OCI-LY7 (cell line): ENCODE results near the gene TOLLIP. TPM values are rescaled to one million over a fixed set of nuclear protein-coding genes. Genes with fewer than 3 reads are reported as not detected.
"Not testable (repeated sequence)": the region's sequence is repeated elsewhere in the genome, so short reads cannot be mapped to it uniquely, and the experiment has no call there.

Source experiments
- BruUV-seq: library from RNA; stranded (reverse); fragments of 400-500 nt; replicated peaks from 2 replicates; lab custom pipeline; 2021; lab: Mats Ljungman, UMichigan
- CTCF ChIA-PET: fragments of 300-600 bp; sonication (Branson Sonifier 250); formaldehyde crosslinking; loops from one replicate; lab custom pipeline; 2022; ENCODE audit warnings: antibody characterized with exemption; ENCODE audit not compliant: unreplicated experiment; lab: Charles Lee
- POLR2A ChIA-PET: fragments of 300-600 bp; sonication (Branson Sonifier 250); formaldehyde crosslinking; loops from one replicate; lab custom pipeline; 2022; ENCODE audit warnings: antibody characterized with exemption; lab: Charles Lee
- DNase-seq: peaks from one replicate; pipeline ENCODE4 v3.0.0-alpha.2; 2015; ENCODE audit warnings: low spot score
- H2AFZ ChIP-seq: fragments of 200-600 bp; sonication (generic), shearing (Covaris generic); 2 replicates; pipeline ENCODE4 v1.6.1; 2014; ENCODE audit warnings: mild to moderate bottlenecking, antibody characterized with exemption, low read length, moderate library complexity
- H3K27ac ChIP-seq: fragments of 200-600 bp; sonication (generic); 2 replicates; pipeline ENCODE4 v1.5.1; 2014; ENCODE audit warnings: mixed run types, low read depth, mild to moderate bottlenecking, moderate library complexity, low read length, inconsistent platforms; ENCODE audit not compliant: poor library complexity, severe bottlenecking
- H3K36me3 ChIP-seq: fragments of 200-600 bp; sonication (generic); 2 replicates; pipeline ENCODE4 v1.6.1; 2014; ENCODE audit warnings: mild to moderate bottlenecking, antibody characterized with exemption, low read length, moderate library complexity, mixed read lengths; ENCODE audit not compliant: insufficient read depth
- H3K4me1 ChIP-seq: fragments of 200-600 bp; sonication (generic); 2 replicates; pipeline ENCODE4 v1.5.1; 2014; ENCODE audit warnings: mild to moderate bottlenecking, low read length; ENCODE audit not compliant: insufficient read depth, poor library complexity, severe bottlenecking
- H3K4me2 ChIP-seq: fragments of 200-600 bp; sonication (generic); 2 replicates; pipeline ENCODE4 v1.6.1; 2014; ENCODE audit warnings: mild to moderate bottlenecking, low read length
- H3K4me3 ChIP-seq: fragments of 200-600 bp; sonication (generic); 2 replicates; pipeline ENCODE4 v1.5.1; 2014; ENCODE audit warnings: mild to moderate bottlenecking, low read depth, low read length; ENCODE audit not compliant: poor library complexity, severe bottlenecking
- H3K79me2 ChIP-seq: fragments of 200-600 bp; sonication (generic); 2 replicates; pipeline ENCODE4 v1.6.1; 2016; ENCODE audit warnings: low read depth, mild to moderate bottlenecking, low read length, moderate library complexity, mixed read lengths; ENCODE audit not compliant: insufficient read depth
- H3K9me2 ChIP-seq: fragments of 200-600 bp; sonication (generic); 2 replicates; pipeline ENCODE4 v1.6.1; 2016; ENCODE audit warnings: mild to moderate bottlenecking, low read length, mixed read lengths; ENCODE audit not compliant: insufficient read depth
- H3K9me3 ChIP-seq: fragments of 200-600 bp; sonication (generic); 2 replicates; pipeline ENCODE4 v1.6.1; 2014; ENCODE audit warnings: mild to moderate bottlenecking, mixed run types, low read length, mixed read lengths
- H4K20me1 ChIP-seq: fragments of 200-600 bp; sonication (generic); 2 replicates; pipeline ENCODE4 v1.6.1; 2014; ENCODE audit warnings: mild to moderate bottlenecking, antibody characterized with exemption, low read length, moderate library complexity, mixed read lengths; ENCODE audit not compliant: insufficient read depth
- CTCF ChIP-seq: fragments of 200-600 bp; sonication (generic); conservative IDR thresholded peaks from 2 replicates; pipeline ENCODE4 v1.5.1; 2014; ENCODE audit warnings: mild to moderate bottlenecking, antibody characterized with exemption, low read length, moderate library complexity, mixed read lengths
- EZH2phosphoT487 ChIP-seq: fragments of 200-600 bp; sonication (generic); IDR thresholded peaks from 2 replicates; pipeline ENCODE4 v1.6.1; 2018; ENCODE audit warnings: low read depth, borderline replicate concordance, mild to moderate bottlenecking, mixed run types, antibody characterized with exemption, low read length, moderate library complexity, mixed read lengths
- intact Hi-C: fragments of 100-400 bp; cut with micrococcal nuclease; formaldehyde crosslinking; loops from one replicate; pipeline ENCODE4 v1.10.0; 2022; ENCODE audit not compliant: unreplicated experiment
- total RNA-seq, 2 experiments: library from RNA; depleted of rRNA in 1 of 2; stranded (reverse); fragments of >200 nt in 1 of 2; shearing (Covaris generic) in 1 of 2; gene quantifications; 2 replicates each; pipeline ENCODE4 v1.2.3, GENCODE V29; 2014 to 2022

TOLLIP gene
- total RNA-seq, 2 experiments from 2014 or later: 15.9 to 37.1 TPM

GRCh38 chr11:1341928-1342524 lies 32.6 kb upstream of the TOLLIP start:
- intact Hi-C loops: no loop called here
- BruUV-seq: no TSS peak
- Histone ChIP-seq H2AFZ (no peak overlapping the region), H3K4me3 (no peak overlapping the region), H3K79me2 (no peaks in the 10 kb centered on the region), H3K4me2 (no peak overlapping the region), H3K36me3 (no peaks in the 10 kb centered on the region), H3K4me1 (no peaks in the 10 kb centered on the region), H3K9me2 (no peaks in the 10 kb centered on the region), H3K27ac (no peak overlapping the region), H4K20me1 (no peaks in the 10 kb centered on the region), H3K9me3 (no peaks in the 10 kb centered on the region)
- no peak for DNase-seq
- TF ChIP-seq CTCF: no peak
- TF ChIP-seq EZH2phosphoT487: no peak
- CTCF ChIA-PET: no interaction called here
- POLR2A ChIA-PET: no interaction called here

- BruUV-seq, H3K9me3 ChIP-seq, POLR2A ChIA-PET: not testable (repeated sequence)
Measured at GRCh38 chr11:1341226-1341625, 31.8 kb upstream of the TOLLIP start.

GRCh38 chr11:1340111-1340510 lies 30.7 kb upstream of the TOLLIP start:
- no TSS peak for BruUV-seq
- Histone ChIP-seq H3K36me3 (no peaks in the 10 kb centered on the region), H3K4me1 (peaks cover 9% of the 10 kb centered on the region), H3K79me2 (no peaks in the 10 kb centered on the region), H3K9me2 (no peaks in the 10 kb centered on the region), H3K4me2 (no peak overlapping the region), H4K20me1 (no peaks in the 10 kb centered on the region), H3K27ac (no peak overlapping the region), H3K4me3 (no peak overlapping the region), H3K9me3 (no peaks in the 10 kb centered on the region), H2AFZ (no peak overlapping the region)
- TF ChIP-seq EZH2phosphoT487: no peak
- ChIA-PET CTCF (no interaction called here), POLR2A (no interaction called here)
- intact Hi-C loops: no loop called here
- DNase-seq: no peak

More at GRCh38 chr11:1341226-1341625, 31.8 kb upstream of the TOLLIP start:
- H2AFZ ChIP-seq, H3K36me3 ChIP-seq, H3K4me2 ChIP-seq, DNase-seq, H3K27ac ChIP-seq, H3K9me2 ChIP-seq, H3K79me2 ChIP-seq, intact Hi-C loops, H3K4me3 ChIP-seq, H4K20me1 ChIP-seq, H3K4me1 ChIP-seq, CTCF ChIA-PET: not testable (repeated sequence)
